Measurements from ENCODE around the gene PRKAR2B.

- no peak for TF ChIP-seq CTCF (conservative IDR thresholded peaks at IDR 0.05 in 1 of 2, IDR thresholded peaks at IDR 0.05 in 1 of 2; ENCODE audit: low read depth in 1 of 2, low read length in 2 of 2)
- TF ChIP-seq EZH2 (IDR thresholded peaks at IDR 0.05; ENCODE audit: low read length, missing control alignments) = no peak
These were observed 141.7 kb downstream of the PRKAR2B start for GRCh38 chr7:107186240-107186639.
